K562 (cell line): ENCODE results near the gene CCN6. TPM values are rescaled to one million over a fixed set of nuclear protein-coding genes. Genes with fewer than 3 reads are reported as not detected.

Experiments used
- ATAC-seq: fragments of 200-7000 bp; cut with Tn5 transposase; 3 replicates; pipeline ENCODE4 v1.9.1; 2020; ENCODE audit warnings: moderate library complexity
- BruUV-seq: library from RNA; stranded (reverse); fragments of 400-500 nt; replicated peaks from 2 replicates; lab custom pipeline; 2021; lab: Mats Ljungman, UMichigan
- CTCF ChIA-PET: fragments of 300-600 bp; formaldehyde crosslinking; extraction: SDS; loops from one replicate; lab custom pipeline; 2021; ENCODE audit warnings: low intra/inter-chr PET ratio; lab: Yijun Ruan, JAX
- POLR2A ChIA-PET: fragments of 300-600, 350-650 bp; sonication (Branson Sonifier 250); formaldehyde crosslinking; extraction: SDS; loops from one replicate; lab custom pipeline; 2021; ENCODE audit warnings: antibody characterized with exemption, inconsistent platforms; lab: Yijun Ruan, JAX
- DNase-seq, 4 experiments: peaks; one replicate each; pipeline versions ENCODE4 v3.0.0 to v3.0.0-alpha.2; 2011 to 2018; ENCODE audit warnings: low spot score in 3 of 4, mixed read lengths in 3 of 4; ENCODE audit errors: extremely low read depth in 1 of 4
- FAIRE-seq: peaks from 2 replicates; lab custom pipeline; 2011; peaks lifted over from hg19 to GRCh38; lab: Jason Lieb, UNC
- H2AFZ ChIP-seq: 2 replicates; pipeline ENCODE4 v1.6.0; 2011; ENCODE audit warnings: low read depth, low read length, control low read depth, inconsistent platforms
- H3K27ac ChIP-seq: fragments of 200-600 bp; 3 replicates; pipeline ENCODE4 v1.8.0; 2011; ENCODE audit warnings: low read depth, mild to moderate bottlenecking, control low read depth, inconsistent platforms, low read length, moderate library complexity, mixed read lengths; ENCODE audit errors: extremely low read depth
- H3K27me3 ChIP-seq, 2 experiments: fragments of 300-600 bp in 1 of 2; 2 replicates in 1 of 2; 3 replicates in 1 of 2; pipeline versions ENCODE4 v1.6.0 to v1.8.0; 2011; ENCODE audit warnings: inconsistent platforms in 2 of 2, low read length in 2 of 2, mild to moderate bottlenecking in 1 of 2, mixed read lengths in 1 of 2, moderate library complexity in 1 of 2; ENCODE audit not compliant: control insufficient read depth in 2 of 2, insufficient read depth in 2 of 2
- H3K36me3 ChIP-seq: fragments of 300-600 bp; 3 replicates; pipeline ENCODE4 v1.8.0; 2011; ENCODE audit warnings: mild to moderate bottlenecking, low read length, inconsistent platforms; ENCODE audit not compliant: control insufficient read depth, insufficient read depth
- H3K4me1 ChIP-seq, 2 experiments: fragments of 200-600 bp in 1 of 2; replicated peaks in 1 of 2; 2 replicates in 1 of 2; 3 replicates in 1 of 2; pipeline versions ENCODE4 v1.5.1 to v1.8.0; 2011; ENCODE audit warnings: inconsistent platforms in 2 of 2, low read length in 2 of 2, mild to moderate bottlenecking in 1 of 2, mixed read lengths in 1 of 2, moderate library complexity in 1 of 2; ENCODE audit not compliant: control insufficient read depth in 2 of 2, insufficient read depth in 2 of 2
- H3K4me2 ChIP-seq: 2 replicates; pipeline ENCODE4 v1.6.1; 2011; ENCODE audit warnings: low read length, control low read depth, inconsistent platforms, mixed read lengths; ENCODE audit not compliant: insufficient read depth
- H3K4me3 ChIP-seq: fragments of 200-600 bp; sonication (generic), shearing (Covaris generic); 2 replicates; pipeline ENCODE4 v1.5.1; 2016; ENCODE audit warnings: control low read depth, inconsistent platforms
- H3K79me2 ChIP-seq: fragments of 200-600 bp; 3 replicates; pipeline ENCODE4 v1.8.0; 2011; ENCODE audit warnings: low read length, inconsistent platforms; ENCODE audit not compliant: control insufficient read depth, insufficient read depth
- H3K9ac ChIP-seq, 2 experiments: 2 replicates each; pipeline versions ENCODE4 v1.6.0 to v1.6.1; 2011; ENCODE audit warnings: low read depth in 2 of 2, low read length in 2 of 2, control low read depth in 1 of 2, inconsistent platforms in 1 of 2, mild to moderate bottlenecking in 1 of 2, mixed read lengths in 1 of 2; ENCODE audit not compliant: insufficient read depth in 1 of 2
- H3K9me1 ChIP-seq: one replicate; pipeline ENCODE4 v1.6.0; 2011; ENCODE audit warnings: inconsistent platforms, mild to moderate bottlenecking, low read length, moderate library complexity; ENCODE audit not compliant: control insufficient read depth, insufficient read depth
- H3K9me3 ChIP-seq: replicated peaks from 2 replicates; pipeline ENCODE4 v1.5.1; 2011; ENCODE audit warnings: low read depth, low read length, inconsistent platforms; ENCODE audit not compliant: control insufficient read depth, insufficient read depth
- H4K20me1 ChIP-seq: replicated peaks from 2 replicates; pipeline ENCODE4 v1.6.1; 2011; ENCODE audit warnings: low read length, inconsistent platforms, mixed read lengths; ENCODE audit not compliant: control insufficient read depth, insufficient read depth
- DPF2 ChIP-seq: fragments of 450-650 bp; IDR thresholded peaks from 2 replicates; pipeline ENCODE4 v1.6.1; 2016
- GTF2E2 ChIP-seq: fragments of 200-800 bp; sonication (Bioruptor generic); IDR thresholded peaks from 2 replicates; pipeline ENCODE4 v1.6.1; 2016; ENCODE audit warnings: missing genetic modification characterization, missing compliant biosample characterization
- HLTF ChIP-seq: fragments of 450-650 bp; IDR thresholded peaks from 2 replicates; pipeline ENCODE4 v1.6.1; 2016
- KDM5B ChIP-seq: fragments of 200-600 bp; sonication (generic); IDR thresholded peaks from 2 replicates; pipeline ENCODE4 v1.6.1; 2012; ENCODE audit warnings: low read depth, mild to moderate bottlenecking, moderate library complexity, low read length, control low read depth, inconsistent platforms; ENCODE audit not compliant: insufficient replicate concordance
- MYBL2 ChIP-seq, 2 experiments: fragments of 450-650 bp in 1 of 2; sonication (generic) in 1 of 2; formaldehyde crosslinking in 1 of 2; IDR thresholded peaks; 2 replicates each; pipeline versions ENCODE4 v1.6.1 to v1.8.1; 2017 to 2022; ENCODE audit warnings: borderline replicate concordance in 1 of 2, inconsistent platforms in 1 of 2, low read depth in 1 of 2, mild to moderate bottlenecking in 1 of 2, missing genetic modification reagents in 1 of 2, moderate library complexity in 1 of 2
- NBN ChIP-seq: fragments of 450-650 bp; IDR thresholded peaks from 2 replicates; pipeline ENCODE4 v1.6.1; 2016; ENCODE audit warnings: low read depth, mild to moderate bottlenecking
- NELFE ChIP-seq: IDR thresholded peaks from 2 replicates; pipeline ENCODE4 v1.6.1; 2011; ENCODE audit warnings: mild to moderate bottlenecking; ENCODE audit not compliant: insufficient read depth, insufficient read length
- PRPF4 ChIP-seq: fragments of 200-400 bp; formaldehyde crosslinking; IDR thresholded peaks from one replicate; pipeline ENCODE4 v1.6.1; 2017; ENCODE audit warnings: low read length, low read depth, mild to moderate bottlenecking; ENCODE audit not compliant: insufficient read depth, poor library complexity, severe bottlenecking
- RBM39 ChIP-seq: fragments of 200-400 bp; formaldehyde crosslinking; optimal IDR thresholded peaks from 2 replicates; pipeline ENCODE3; 2018; ENCODE audit warnings: low read depth, low read length
- RFX1 ChIP-seq: fragments of 450-650 bp; IDR thresholded peaks from 2 replicates; pipeline ENCODE4 v1.6.1; 2016; ENCODE audit warnings: mild to moderate bottlenecking, moderate library complexity
- RFX7 ChIP-seq: fragments of 250-450 bp; sonication (Bioruptor Pico); IDR thresholded peaks from 2 replicates; pipeline ENCODE4 v1.5.1; 2021; ENCODE audit warnings: mild to moderate bottlenecking
- TBP ChIP-seq: optimal IDR thresholded peaks from 2 replicates; pipeline ENCODE3; 2011; ENCODE audit warnings: low read depth, low read length, improper control_type of control experiment
- ZNF146 ChIP-seq: IDR thresholded peaks from one replicate; pipeline ENCODE4 v1.6.1; 2018; ENCODE audit warnings: missing compliant biosample characterization; ENCODE audit not compliant: unreplicated experiment
- ZNF445 ChIP-seq: fragments of 250-450 bp; sonication (Bioruptor Pico); IDR thresholded peaks from 2 replicates; pipeline ENCODE4 v1.4.0; 2020; ENCODE audit warnings: low read depth, mild to moderate bottlenecking, moderate library complexity
- ZNF518B ChIP-seq: fragments of 250-450 bp; sonication (Bioruptor Pico); IDR thresholded peaks from 2 replicates; pipeline ENCODE4 v1.5.0; 2021; ENCODE audit warnings: mild to moderate bottlenecking, moderate library complexity
- in situ Hi-C: fragments of 300-500 bp; cut with MboI; formaldehyde crosslinking; loops from 4 replicates; pipeline ENCODE4 v1.15.0; 2018; ENCODE audit warnings: inconsistent platforms, mixed read lengths
- intact Hi-C: fragments of 100-400 bp; cut with micrococcal nuclease; formaldehyde crosslinking; loops from 2 replicates; pipeline ENCODE4 v1.14.2; 2022
- polyA plus RNA-seq, 8 experiments: library from polyadenylated mRNA; depleted of rRNA in 4 of 8; stranded (reverse) in 5 of 8; unstranded in 3 of 8; fragments of >200 nt; fragmentation: Nextera tagmentation in 2 of 8; fragmentation: Illumina TruSeq in 1 of 8; extraction: Ambion mirVana in 2 of 8; extraction: Trizol in 1 of 8; gene quantifications; 2 replicates each; pipeline versions ENCODE4 v1.2.1 to v1.2.3, GENCODE V29; 2011 to 2014; ENCODE audit warnings: inconsistent platforms in 1 of 8, missing spikeins in 1 of 8
- total RNA-seq, 7 experiments: library from RNA; depleted of rRNA in 6 of 7; stranded (reverse); fragments of >200 nt in 6 of 7; fragmentation: Illumina TruSeq in 2 of 7; extraction: Trizol in 2 of 7; gene quantifications; 2 replicates each; pipeline versions ENCODE4 v1.2.1 to v1.2.3, GENCODE V29; 2011 to 2021; ENCODE audit warnings: low replicate concordance in 1 of 7

CCN6 gene
- total and polyA plus RNA-seq, 9 of the 15 experiments (the other 6 are each of a cell fraction or from before 2014, with no cell fraction given), result 0.04 to 0.62 (median 0.21) TPM; not detected in 2

DNA sequence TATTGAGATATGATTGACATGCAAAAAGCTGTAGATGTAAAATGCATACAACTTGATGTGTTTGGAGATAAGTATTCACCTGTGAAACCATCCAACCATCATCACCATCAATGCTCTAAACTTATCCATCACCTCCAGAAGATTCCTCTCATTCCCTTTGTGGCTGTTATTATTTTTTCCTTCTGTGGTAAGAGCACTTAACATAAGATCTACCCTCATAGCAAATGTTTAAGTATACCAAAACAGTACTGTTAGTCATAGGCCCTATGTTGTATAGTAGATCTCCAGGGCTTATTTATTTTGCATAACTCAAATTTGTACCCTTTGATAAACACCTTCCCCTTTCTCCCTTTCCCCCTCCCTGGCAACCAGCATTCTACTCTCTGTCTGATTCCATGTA is 31.2 kb upstream of the CCN6 start:
- intact Hi-C loops (no loop called here), in situ Hi-C loops (no loop called here)
- POLR2A ChIA-PET, result no interaction called here
- no peak for ATAC-seq
- Histone ChIP-seq H3K27me3 (peaks cover 13 to 15% of the 10 kb centered on the region in 2 experiments; a peak in 4 of 5 replicates), H3K4me3 (no peak overlapping the region), H3K9me1 (no peaks in the 10 kb centered on the region), H4K20me1 (no peaks in the 10 kb centered on the region), H3K36me3 (no peaks in the 10 kb centered on the region), H3K4me2 (no peak overlapping the region), H2AFZ (no peak overlapping the region), H3K27ac (no peak overlapping the region), H3K9ac (no peak overlapping the region), H3K4me1 (no peaks in the 10 kb centered on the region), H3K79me2 (no peaks in the 10 kb centered on the region), H3K9me3 (no peaks in the 10 kb centered on the region)
- BruUV-seq, result no TSS peak
- DNase-seq, result no peak
- TF ChIP-seq GTF2E2 (tag) (no peak), NBN (no peak), DPF2 (no peak), ZNF518B (CRISPR knock-in tag) (no peak), TBP (no peak), MYBL2 (IDR thresholded peaks at IDR 0.05; ENCODE audit: low read depth) (no peak), MYBL2 (CRISPR knock-in tag; IDR thresholded peaks at IDR 0.05; ENCODE audit: borderline replicate concordance) (no peak), RBM39 (no peak), HLTF (no peak), PRPF4 (no peak), NELFE (no peak), ZNF146 (CRISPR knock-in tag) (no peak), RFX7 (CRISPR knock-in tag) (no peak), KDM5B (no peak), ZNF445 (CRISPR knock-in tag) (no peak), RFX1 (no peak)
- CTCF ChIA-PET, result no interaction called here
- no peak for FAIRE-seq
